ENCODE data around the gene GPR75. TPM values are rescaled to one million over a fixed set of nuclear protein-coding genes. Genes with fewer than 3 reads are reported as not detected.
A peak's percentile ranks its signal among the peaks of the same experiment; 100 is the strongest.

Gene GPR75
- total and polyA plus RNA-seq, 12 donors, result 0.32 to 2.1 (median 0.96) TPM

DNA sequence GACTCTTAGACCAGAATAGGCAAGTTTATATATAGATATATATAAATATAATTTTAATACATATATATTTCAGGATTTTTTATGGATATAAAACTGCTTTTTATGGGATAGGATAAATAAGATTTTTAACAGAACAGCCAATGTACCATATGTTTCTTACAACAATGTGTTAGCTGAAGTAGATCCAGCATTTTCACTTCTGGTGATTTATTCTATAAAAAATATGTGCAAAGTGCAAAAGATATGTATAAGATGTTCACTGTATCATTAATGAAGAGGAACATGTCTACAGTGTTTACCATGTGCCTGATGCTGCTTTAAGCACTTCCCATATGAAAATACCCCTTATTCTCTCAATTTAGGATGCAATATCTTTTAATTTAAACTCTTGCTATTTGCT, 22.2 kb upstream of the GPR75 start:
- no peak overlapping the region for H3K4me3 ChIP-seq
- H3K9me3 ChIP-seq, result no peaks in the 10 kb centered on the region
- H3K4me1 ChIP-seq, result no peaks in the 10 kb centered on the region
- no peak for DNase-seq
- no peak for ATAC-seq
- no peak overlapping the region for H3K27ac ChIP-seq
- TF ChIP-seq, protein P1, sequence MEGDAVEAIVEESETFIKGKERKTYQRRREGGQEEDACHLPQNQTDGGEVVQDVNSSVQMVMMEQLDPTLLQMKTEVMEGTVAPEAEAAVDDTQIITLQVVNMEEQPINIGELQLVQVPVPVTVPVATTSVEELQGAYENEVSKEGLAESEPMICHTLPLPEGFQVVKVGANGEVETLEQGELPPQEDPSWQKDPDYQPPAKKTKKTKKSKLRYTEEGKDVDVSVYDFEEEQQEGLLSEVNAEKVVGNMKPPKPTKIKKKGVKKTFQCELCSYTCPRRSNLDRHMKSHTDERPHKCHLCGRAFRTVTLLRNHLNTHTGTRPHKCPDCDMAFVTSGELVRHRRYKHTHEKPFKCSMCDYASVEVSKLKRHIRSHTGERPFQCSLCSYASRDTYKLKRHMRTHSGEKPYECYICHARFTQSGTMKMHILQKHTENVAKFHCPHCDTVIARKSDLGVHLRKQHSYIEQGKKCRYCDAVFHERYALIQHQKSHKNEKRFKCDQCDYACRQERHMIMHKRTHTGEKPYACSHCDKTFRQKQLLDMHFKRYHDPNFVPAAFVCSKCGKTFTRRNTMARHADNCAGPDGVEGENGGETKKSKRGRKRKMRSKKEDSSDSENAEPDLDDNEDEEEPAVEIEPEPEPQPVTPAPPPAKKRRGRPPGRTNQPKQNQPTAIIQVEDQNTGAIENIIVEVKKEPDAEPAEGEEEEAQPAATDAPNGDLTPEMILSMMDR (IDR thresholded peaks at IDR 0.05), result no peak
- H3K27me3 ChIP-seq, result no peaks in the 10 kb centered on the region
- intact Hi-C loops (cut with DNase I), result loop anchor here in 1 of 10 donors (10.0 kb wide), 1 partner anchor 53 kb away; no protein-coding TSS in a partner anchor
- H3K36me3 ChIP-seq, result peaks cover 0 to 99% (median 44%) of the 10 kb centered on the region in 9 donors

DNA sequence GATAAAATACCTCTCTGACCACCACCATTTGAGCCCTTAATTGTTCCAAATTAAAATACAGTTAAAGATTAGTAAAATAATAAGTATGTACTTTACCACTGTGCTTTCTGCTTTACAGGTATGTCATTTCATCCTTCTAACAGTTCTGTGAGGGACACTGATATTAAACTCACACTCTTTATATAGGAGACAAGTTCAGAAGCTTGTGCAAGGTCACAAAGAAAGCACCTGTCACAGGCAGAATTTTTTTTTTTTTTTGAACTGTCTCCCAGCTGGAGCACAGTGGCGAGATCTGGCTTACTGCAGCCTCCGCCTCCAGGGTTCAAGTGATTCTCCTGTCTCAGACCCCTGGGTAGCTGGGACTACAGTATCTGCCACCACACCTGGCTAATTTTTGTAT, 21.6 kb upstream of the GPR75 start:
- H3K27ac ChIP-seq, result no peak overlapping the region
- intact Hi-C loops (cut with DNase I), result loop anchor here in 1 of 10 donors (10.0 kb wide), 1 partner anchor 53 kb away; no protein-coding TSS in a partner anchor

DNA sequence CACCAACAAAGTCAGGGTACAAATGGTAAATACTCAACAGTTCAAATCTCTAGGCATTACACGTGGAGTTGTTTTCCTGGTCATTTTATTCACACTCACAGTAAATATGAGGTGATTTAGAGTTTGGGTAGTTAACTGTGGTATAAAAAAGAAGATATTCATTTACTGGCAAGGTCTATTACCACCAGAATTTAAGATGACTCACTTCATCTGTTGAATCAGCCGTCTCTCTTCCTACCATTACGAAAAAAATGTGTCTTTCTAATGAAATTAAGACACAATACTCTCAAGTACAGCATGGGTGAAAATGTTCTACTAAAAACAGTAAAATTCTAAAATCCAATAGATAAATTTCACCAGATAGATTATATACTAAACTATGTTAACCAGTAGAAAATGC, 21.0 kb upstream of the GPR75 start:
- Histone ChIP-seq H3K27ac (no peak overlapping the region), H3K4me1 (no peaks in the 10 kb centered on the region), H3K27me3 (no peaks in the 10 kb centered on the region), H3K36me3 (peaks cover 0 to 99% (median 34%) of the 10 kb centered on the region in 9 donors), H3K9me3 (no peaks in the 10 kb centered on the region), H3K4me3 (no peak overlapping the region)
- WGBS, 2 donors, result 91 to 93% methylated on average over 3 of the region's 3 CpGs
- intact Hi-C loops (cut with DNase I), result loop anchor here in 1 of 10 donors (10.0 kb wide), 1 partner anchor 54 kb away; no protein-coding TSS in a partner anchor
- TF ChIP-seq, protein P1 (IDR thresholded peaks at IDR 0.05), result no peak
- DNase-seq, result no peak
- no peak for ATAC-seq

More for the DNA sequence above, 21.6 kb upstream of the GPR75 start:
- Histone ChIP-seq H3K9me3 (no peaks in the 10 kb centered on the region), H3K4me1 (no peaks in the 10 kb centered on the region), H3K27me3 (no peaks in the 10 kb centered on the region), H3K36me3 (peaks cover 0 to 99% (median 39%) of the 10 kb centered on the region in 9 donors), H3K4me3 (no peak overlapping the region)
- 97 to 100% methylated on average over 2 of the region's 2 CpGs for WGBS, 2 donors
- peak in 1 of 8 donors; percentile 11 for ATAC-seq
- no peak for DNase-seq
- TF ChIP-seq, protein P1 (IDR thresholded peaks at IDR 0.05), result no peak

- Histone ChIP-seq H3K9me3 (no peaks in the 10 kb centered on the region), H3K27me3 (no peaks in the 10 kb centered on the region), H3K36me3 (peaks cover 0 to 99% (median 38%) of the 10 kb centered on the region in 9 donors), H3K4me1 (no peaks in the 10 kb centered on the region), H3K4me3 (no peak overlapping the region), H3K27ac (peak overlapping the region in 1 of 10 donors; percentile 23)
- ATAC-seq (no peak), DNase-seq (no peak)
- 95 to 97% methylated on average over 2 of the region's 2 CpGs for WGBS, 2 donors
- intact Hi-C loops (cut with DNase I), result no loop called here
- TF ChIP-seq, protein P1 (IDR thresholded peaks at IDR 0.05), result no peak
Observed at GRCh38 chr2:53877556-53877955, 17.8 kb upstream of the GPR75 start.

Data from heart right ventricle (tissue), 16 donors.